Left renal cortex interstitium (tissue), 4 donors: ENCODE measurements around the gene SF3B3. TPM values are rescaled to one million over a fixed set of nuclear protein-coding genes. Genes with fewer than 3 reads are reported as not detected.
"Not testable (repeated sequence)": the region's sequence is repeated elsewhere in the genome, so short reads cannot be mapped to it uniquely, and the experiment has no call there.

ENCODE experiments used
- DNase-seq, 4 donors: peaks; one replicate each; pipeline ENCODE4 v3.0.0-alpha.2; 2013; ENCODE audit warnings: low read depth in 4 of 4, low spot score in 2 of 4, missing footprints in 1 of 4
- polyA plus RNA-seq, 4 donors: library from polyadenylated mRNA; unstranded; fragments of 120-200 nt; gene quantifications; one replicate each; pipeline ENCODE4 v1.2.1, GENCODE V29; 2013; ENCODE audit not compliant: insufficient read length in 4 of 4

SF3B3 gene
- polyA plus RNA-seq, 4 donors, result 333 to 394 (median 370) TPM

- no peak for DNase-seq
Measured at GRCh38 chr16:70611785-70612303, 88.2 kb downstream of the SF3B3 start.

DNA sequence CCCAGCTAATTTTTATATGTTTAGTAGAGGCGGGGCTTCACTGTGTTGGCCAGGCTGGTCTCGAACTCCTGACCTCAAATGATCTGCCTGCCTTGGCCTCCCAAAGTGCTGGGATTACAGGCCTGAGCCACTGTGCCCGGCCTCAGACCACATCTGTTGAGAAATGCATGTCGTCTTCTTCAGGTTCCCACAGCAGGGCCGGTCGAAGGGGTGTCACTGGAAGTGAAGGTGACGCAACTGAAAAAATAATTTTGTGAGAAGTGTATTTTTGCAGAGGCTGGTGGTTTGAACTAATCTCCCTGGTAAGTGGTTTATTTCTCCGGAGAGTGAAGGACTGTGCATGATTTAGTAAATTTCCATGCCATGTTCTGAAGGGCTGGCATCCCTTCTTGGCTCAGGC is 89.3 kb downstream of the SF3B3 start:
- no peak for DNase-seq

- no peak for DNase-seq
Measured at GRCh38 chr16:70614208-70614951, 90.8 kb downstream of the SF3B3 start.

DNA sequence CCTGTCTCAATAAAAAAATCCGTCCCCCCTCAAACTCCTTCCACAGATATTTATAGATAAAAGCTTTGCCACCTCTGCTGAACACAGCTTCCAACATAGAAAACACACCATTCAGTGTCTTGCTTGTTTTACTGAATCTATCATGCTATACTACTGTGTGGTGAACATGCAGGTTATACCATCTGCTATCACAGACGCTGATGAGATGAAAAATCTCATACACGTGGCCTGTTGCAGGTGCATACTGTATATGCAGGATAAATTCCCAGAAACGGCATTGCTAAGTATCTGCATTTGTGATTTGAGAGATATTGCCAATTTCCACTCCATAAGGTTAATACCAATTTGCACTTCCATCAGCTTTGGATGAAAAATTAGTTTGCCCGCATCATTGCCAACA is 92.3 kb downstream of the SF3B3 start:
- DNase-seq, result no peak

DNA sequence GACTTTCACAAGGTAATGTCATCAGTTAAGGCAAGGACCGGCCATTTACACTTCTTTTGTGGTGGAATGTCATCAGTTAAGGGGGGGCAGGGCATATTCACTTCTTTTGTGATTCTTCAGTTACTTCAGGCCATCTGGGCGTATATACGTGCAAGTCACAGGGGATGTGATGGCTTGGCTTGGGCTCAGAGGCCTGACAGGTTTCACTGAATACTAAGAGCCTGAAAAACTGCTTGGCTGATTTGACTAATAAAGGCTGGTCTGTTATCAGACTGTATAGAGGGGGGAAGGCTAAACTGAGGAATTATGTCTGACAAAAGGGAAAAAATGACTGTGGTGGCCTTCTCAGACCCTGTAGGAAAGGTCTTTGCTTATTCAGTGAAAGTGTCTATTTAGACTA is 98.2 kb downstream of the SF3B3 start:
- not testable (repeated sequence) for DNase-seq

Other genes with a start within 250 kb of the SF3B3 start
- 10 to 100 TPM; 82.4 to 89.1 (median 86.2) TPM for gene AARS1, start 234.3 kb upstream of the SF3B3 start, polyA plus RNA-seq
- gene DDX19B, start 224.6 kb upstream of the SF3B3 start, polyA plus RNA-seq, result 10 to 100 TPM; 34.0 to 39.3 (median 35.7) TPM
- 10 to 100 TPM; 47.7 to 56.0 (median 51.0) TPM for gene DDX19A, start 176.9 kb upstream of the SF3B3 start, polyA plus RNA-seq
- 10 to 100 TPM; 25.3 to 38.4 (median 30.6) TPM for gene ST3GAL2, start 84.7 kb upstream of the SF3B3 start, polyA plus RNA-seq
- 10 to 100 TPM; 12.7 to 20.2 (median 17.8) TPM for gene FCSK, start 69.2 kb upstream of the SF3B3 start, polyA plus RNA-seq
- gene COG4, start 262 bp upstream of the SF3B3 start, polyA plus RNA-seq, result 10 to 100 TPM; 59.1 to 75.4 (median 67.5) TPM
- 1 to 10 TPM in 2 of 4 donors, under 1 TPM in 2; 0.62 to 1.2 (median 1.1) TPM for gene IL34, start 122.7 kb downstream of the SF3B3 start, polyA plus RNA-seq
- gene MTSS2, start 162.2 kb downstream of the SF3B3 start, polyA plus RNA-seq, result 10 to 100 TPM; 40.4 to 59.9 (median 46.4) TPM